NB4 (cell line): ENCODE results near the gene RNF114.

Experiments used
- DNase-seq: peaks from one replicate; pipeline ENCODE4 v3.0.0; 2010; ENCODE audit warnings: low read depth
- H3K4me3 ChIP-seq: one replicate; pipeline ENCODE4 v1.5.1; 2011; ENCODE audit warnings: mild to moderate bottlenecking, low read depth, low read length, moderate library complexity
- MYC ChIP-seq: IDR thresholded peaks from 2 replicates; pipeline ENCODE4 v1.6.1; 2011; ENCODE audit warnings: low read depth, low read length
- POLR2A ChIP-seq: IDR thresholded peaks from 2 replicates; pipeline ENCODE4 v1.6.1; 2011; ENCODE audit warnings: mild to moderate bottlenecking; ENCODE audit not compliant: insufficient read length; ENCODE audit errors: extremely low read depth
- TF ChIP-seq, protein P1 (sequence below): IDR thresholded peaks from one replicate; pipeline ENCODE4 v1.5.1; 2012; ENCODE audit warnings: low read depth, low read length
- TF ChIP-seq, protein P2 (sequence below): IDR thresholded peaks from 2 replicates; pipeline ENCODE4 v1.6.1; 2011; ENCODE audit warnings: low read depth, low read length

RNF114 gene

DNA sequence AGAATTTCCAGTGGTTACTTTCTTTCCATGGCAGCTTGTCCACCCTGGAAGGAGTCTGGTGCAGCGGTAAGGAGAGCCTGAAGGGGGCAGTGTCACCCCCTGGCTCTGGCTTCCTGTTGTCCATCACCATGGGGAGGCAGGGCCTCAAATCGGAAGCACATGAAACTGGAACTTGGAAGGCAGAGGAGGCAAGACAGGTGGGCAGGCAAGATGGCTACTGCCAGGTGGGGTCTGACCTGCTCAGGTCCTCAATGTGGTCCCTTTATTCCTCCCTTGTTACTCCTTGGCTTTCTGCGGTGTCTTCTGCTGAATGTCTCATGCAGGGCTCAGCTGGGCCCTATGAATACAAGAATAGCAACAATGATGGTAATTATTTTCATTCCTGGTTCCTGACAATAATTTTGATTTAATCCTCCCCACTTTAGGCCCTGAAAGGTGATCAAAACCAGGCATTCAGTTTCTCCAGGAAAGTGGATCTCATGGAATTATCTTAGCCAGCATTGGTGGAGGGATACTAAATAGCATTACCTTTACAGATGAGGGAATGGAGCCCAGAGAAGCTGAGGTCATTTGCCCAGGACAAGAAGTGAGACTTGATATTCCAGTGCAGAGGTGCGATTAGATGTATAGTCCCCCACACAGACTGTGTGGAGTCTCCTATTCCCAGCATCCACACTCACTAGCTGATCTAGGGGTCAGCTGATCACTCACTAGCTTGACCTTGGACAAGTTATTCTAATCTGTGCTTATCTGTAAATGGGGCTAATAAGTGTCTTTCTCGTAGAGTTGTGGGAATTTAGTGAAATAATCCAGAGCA lies 29.0 kb downstream of the RNF114 start:
- H3K4me3 ChIP-seq = no peak overlapping the region
- no peak for TF ChIP-seq MYC
- TF ChIP-seq, protein P1, sequence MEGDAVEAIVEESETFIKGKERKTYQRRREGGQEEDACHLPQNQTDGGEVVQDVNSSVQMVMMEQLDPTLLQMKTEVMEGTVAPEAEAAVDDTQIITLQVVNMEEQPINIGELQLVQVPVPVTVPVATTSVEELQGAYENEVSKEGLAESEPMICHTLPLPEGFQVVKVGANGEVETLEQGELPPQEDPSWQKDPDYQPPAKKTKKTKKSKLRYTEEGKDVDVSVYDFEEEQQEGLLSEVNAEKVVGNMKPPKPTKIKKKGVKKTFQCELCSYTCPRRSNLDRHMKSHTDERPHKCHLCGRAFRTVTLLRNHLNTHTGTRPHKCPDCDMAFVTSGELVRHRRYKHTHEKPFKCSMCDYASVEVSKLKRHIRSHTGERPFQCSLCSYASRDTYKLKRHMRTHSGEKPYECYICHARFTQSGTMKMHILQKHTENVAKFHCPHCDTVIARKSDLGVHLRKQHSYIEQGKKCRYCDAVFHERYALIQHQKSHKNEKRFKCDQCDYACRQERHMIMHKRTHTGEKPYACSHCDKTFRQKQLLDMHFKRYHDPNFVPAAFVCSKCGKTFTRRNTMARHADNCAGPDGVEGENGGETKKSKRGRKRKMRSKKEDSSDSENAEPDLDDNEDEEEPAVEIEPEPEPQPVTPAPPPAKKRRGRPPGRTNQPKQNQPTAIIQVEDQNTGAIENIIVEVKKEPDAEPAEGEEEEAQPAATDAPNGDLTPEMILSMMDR = peak; percentile 89
- DNase-seq = peak; percentile 69

DNA sequence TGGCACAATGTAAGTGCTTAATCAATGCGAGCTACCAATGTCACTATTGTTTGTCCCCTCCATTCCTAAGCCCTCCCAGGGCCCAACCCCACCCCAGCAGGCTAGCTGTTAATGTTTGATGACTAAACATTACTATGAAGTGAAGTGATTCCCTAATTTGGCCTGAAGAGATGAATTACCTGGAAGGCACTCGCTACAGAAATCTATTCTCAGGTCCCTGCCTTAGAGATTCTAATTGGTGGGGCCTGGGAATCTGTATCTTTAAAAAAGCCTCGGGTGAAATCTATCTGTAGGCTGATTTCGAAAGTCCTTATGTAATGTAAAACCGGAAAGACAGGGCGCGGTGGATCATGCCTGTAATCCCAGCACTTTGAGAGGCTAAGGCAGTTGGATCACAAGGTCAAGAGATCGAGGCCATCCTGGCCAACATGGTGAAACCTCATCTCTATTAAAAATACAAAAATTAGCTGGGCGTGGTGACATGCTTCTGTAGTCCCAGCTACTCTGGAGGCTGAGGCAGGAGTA lies 29.6 kb downstream of the RNF114 start:
- TF ChIP-seq, protein P1 = no peak
- no peak for TF ChIP-seq POLR2A
- no peak for TF ChIP-seq MYC
- TF ChIP-seq, protein P2, sequence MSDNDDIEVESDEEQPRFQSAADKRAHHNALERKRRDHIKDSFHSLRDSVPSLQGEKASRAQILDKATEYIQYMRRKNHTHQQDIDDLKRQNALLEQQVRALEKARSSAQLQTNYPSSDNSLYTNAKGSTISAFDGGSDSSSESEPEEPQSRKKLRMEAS = no peak
- DNase-seq = peak; percentile 33

DNA sequence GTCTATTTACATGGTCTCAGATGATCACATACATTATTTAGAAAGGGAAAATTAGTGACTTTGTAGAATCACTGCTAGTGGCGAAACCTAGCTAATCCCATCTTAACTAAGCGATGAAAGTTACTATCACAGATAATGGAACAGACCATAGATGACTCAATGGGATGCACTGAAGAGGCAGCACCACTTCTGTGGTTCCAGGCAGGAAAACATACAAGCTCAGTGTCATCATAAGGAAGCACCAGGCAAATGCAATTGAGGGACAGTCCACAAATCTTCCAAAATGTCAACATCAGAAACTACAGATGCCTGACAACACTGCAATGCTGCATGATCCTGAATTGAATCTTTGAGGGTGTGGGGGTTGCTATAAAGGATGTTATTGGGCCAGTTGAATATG lies 30.7 kb downstream of the RNF114 start:
- H3K4me3 ChIP-seq = no peak overlapping the region
- no peak for DNase-seq
- TF ChIP-seq POLR2A = no peak
- TF ChIP-seq, protein P2 = no peak
- no peak for TF ChIP-seq MYC
- TF ChIP-seq, protein P1 = no peak

More for the DNA sequence above, 29.6 kb downstream of the RNF114 start:
- H3K4me3 ChIP-seq = no peak overlapping the region

DNA sequence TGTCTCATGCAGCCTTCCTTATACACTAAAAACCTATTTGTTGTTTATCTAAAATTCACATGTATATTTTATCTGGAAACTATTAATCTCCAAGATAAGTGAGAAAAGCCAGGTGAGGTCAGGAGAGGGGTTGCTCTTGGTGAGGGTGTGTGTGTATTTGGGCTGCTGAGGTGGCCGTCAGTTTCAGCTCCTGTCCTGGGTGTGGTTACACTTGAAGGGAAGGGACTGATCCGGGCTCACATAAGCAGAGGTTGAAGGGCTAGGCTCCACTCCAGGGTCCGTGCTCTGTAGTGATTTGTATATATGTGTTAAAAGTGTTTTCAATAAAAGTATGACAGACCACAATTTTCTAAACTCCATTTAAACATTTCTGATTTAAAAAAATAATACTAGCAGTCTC lies 33.0 kb downstream of the RNF114 start:
- TF ChIP-seq POLR2A (no peak), MYC (no peak)
- H3K4me3 ChIP-seq = no peak overlapping the region
- DNase-seq = no peak

DNA sequence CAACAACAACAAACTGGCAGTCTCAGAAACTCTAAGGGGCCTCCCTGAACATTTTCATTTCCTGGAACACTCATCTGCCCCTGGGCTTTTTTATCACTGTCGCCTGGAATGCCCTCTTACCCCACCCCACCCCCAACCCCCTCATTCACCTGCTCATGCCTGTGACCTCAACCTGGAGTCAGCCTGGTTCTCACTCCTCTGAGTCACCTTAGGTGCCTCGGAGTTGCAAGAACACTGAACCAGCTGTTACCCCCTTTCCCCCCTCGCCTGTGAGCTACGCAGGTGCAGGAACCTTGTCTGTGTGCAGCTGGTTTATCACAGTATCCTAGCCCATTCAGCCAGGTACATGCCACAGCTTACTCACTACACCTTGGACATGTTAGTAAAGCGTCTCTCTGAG lies 33.7 kb downstream of the RNF114 start:
- no peak for TF ChIP-seq POLR2A
- TF ChIP-seq, protein P2 = no peak
- TF ChIP-seq, protein P1 = no peak
- TF ChIP-seq MYC = no peak
- no peak overlapping the region for H3K4me3 ChIP-seq
- DNase-seq = no peak

DNA sequence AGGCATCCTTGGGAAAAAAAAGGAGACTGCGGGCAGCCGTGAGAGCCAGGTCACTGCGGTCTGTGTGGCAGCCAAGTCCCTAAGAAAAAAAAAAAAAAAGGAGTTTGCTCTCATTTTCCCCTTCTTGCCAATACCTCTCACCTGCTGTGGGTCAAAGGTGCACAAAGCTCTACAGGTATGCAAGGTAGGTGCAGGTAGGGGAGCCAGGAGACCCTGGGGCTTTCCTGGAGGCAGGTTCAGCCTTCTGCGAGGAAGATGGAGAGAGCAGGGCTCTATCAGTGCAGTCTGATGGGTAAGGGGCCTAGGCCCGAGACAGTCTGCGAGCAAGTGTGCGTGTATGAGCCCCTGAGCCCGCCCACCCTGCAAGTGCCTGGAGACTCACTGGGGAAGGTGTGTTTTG lies 34.3 kb downstream of the RNF114 start:
- DNase-seq = no peak
- TF ChIP-seq, protein P2 = no peak
- TF ChIP-seq, protein P1 = no peak
- TF ChIP-seq POLR2A = no peak
- H3K4me3 ChIP-seq = no peak overlapping the region
